OCI-M1 (cell line): ENCODE data around the gene ZDHHC11.
"Not testable (repeated sequence)": the region's sequence is repeated elsewhere in the genome, so short reads cannot be mapped to it uniquely, and the experiment has no call there.

Source experiments
- DNase-seq: peaks from one replicate; lab custom pipeline; 2025; lab: John Stamatoyannopoulos, UW

Gene ZDHHC11

DNA sequence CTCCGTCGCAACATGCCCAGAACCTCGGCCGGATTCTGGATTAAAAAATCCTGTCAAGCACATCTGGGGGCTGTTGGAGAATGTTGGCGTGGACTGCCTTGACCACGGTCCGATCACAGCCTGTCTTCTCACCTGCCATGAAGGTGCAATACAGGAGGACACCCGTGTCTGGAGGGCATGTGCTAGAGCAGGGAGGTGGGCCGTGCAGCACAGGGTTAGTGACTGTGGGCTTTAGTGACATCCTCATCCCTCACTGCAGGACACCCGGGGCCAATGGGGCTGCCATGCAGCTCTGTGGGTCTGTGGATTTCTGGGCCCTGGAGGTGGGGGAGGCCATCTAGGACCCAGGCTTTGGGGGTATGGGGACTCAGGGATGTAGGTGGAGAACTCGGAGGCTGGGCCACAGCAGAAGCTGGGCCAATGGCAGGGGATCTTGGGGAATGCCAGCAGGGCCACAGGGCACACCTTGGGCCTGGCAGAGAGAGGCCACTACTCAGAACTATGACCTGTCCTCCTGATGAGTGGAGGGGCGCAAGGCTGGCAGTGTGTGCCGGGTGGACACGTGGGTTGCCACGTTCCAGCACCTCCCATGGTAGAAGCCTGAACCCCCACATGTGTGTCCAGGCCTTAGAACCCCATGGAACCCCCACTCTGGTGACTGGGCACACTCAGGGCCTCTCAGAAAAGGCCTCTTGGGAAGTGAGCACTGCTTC, 89.6 kb downstream of the ZDHHC11 start:
- DNase-seq: no peak

DNA sequence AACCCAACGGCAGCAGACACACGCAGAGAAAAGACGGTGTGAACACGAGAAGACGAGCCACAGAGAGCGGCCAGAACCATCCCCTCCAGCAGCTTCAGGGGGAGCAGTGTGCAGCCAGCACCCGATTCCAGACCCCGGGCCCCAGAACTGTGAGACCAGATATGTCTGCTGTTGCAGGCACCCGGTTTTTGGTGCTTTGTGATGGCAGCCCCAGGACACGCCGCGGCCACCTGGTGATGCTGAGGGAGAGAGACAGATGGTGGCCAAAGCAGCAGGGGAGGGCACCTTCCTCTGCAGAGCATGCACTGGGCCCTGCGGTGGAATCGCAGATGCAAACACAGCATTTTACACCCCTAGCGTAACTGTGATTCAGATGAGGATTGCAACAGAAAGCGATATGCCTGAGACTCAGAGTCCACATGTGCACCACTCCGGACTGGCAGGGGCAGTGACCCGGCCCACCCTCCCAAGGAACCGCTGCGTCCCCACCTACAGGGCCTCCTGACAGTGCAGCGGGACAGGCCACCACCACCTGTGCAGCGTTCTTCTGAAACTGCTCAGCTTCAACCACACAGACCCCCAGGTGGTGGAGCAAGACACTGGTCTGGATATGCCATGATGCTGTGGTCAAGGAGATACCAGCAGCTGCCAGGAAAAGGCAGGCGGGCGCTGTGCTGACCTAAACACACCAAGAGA, 90.3 kb downstream of the ZDHHC11 start:
- DNase-seq: no peak

DNA sequence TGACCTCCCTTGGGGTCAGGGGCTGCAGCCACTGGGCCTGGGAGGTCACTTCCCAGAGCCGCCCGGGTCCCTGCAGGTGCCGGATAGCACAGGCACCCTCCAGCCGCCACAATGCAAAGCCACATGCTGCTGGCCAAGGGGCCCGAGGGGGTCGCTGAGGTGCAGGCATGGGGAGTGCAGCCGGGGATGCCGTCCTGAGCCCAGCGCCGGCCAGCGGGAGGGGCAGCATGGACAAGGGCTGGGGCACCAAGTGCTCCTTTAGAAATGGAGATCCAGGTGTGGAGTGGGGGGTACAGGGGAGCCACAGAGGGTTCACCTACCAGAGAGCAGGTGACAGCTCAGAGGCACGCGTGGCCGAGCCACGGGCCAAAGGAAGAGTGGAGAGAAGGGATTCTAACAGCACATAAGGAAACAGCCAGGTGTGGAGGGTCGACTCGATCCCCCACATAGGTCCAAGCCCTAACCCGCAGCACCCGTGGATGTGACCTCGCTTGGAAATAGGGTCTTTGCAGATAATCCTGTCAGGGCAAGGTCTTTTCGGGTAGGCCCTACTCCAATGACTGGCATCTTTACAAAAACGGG, 90.9 kb downstream of the ZDHHC11 start:
- DNase-seq: no peak

DNA sequence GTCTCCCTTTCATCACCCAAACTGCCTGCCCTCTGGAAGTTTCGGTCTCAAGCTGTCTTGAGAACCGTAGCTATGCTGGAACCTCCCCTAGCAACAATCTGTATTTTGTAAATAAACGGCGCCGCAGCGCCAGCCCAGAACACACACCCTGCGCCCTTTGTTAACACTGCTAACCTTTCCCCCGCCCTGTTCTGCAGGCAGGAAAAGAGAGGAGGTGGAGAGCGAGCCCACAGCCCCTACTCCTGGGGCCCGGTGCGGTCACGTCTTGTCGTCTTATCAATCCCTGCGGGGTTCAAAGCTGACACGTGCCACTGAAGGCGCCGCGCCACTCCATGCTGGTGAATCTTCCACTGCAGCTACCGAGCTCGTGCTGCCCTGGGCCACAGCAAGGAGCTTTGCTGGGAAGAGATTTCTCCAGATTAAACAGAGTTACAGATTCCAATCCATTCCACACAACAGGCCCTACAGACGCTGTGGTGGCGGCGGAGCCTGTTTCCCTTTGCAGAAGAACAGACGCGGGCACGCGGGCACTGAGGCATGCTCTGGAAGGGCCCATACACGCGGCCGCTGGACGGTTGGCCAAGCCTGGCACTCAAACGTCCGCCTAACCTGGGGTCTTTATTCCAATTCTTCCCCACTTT, 91.6 kb downstream of the ZDHHC11 start:
- peak; percentile 19 for DNase-seq

- no peak for DNase-seq
Measured at GRCh38 chr5:758698-759053, 92.1 kb downstream of the ZDHHC11 start.

GRCh38 chr5:757931-758697, 92.7 kb downstream of the ZDHHC11 start:
- DNase-seq: no peak

DNA sequence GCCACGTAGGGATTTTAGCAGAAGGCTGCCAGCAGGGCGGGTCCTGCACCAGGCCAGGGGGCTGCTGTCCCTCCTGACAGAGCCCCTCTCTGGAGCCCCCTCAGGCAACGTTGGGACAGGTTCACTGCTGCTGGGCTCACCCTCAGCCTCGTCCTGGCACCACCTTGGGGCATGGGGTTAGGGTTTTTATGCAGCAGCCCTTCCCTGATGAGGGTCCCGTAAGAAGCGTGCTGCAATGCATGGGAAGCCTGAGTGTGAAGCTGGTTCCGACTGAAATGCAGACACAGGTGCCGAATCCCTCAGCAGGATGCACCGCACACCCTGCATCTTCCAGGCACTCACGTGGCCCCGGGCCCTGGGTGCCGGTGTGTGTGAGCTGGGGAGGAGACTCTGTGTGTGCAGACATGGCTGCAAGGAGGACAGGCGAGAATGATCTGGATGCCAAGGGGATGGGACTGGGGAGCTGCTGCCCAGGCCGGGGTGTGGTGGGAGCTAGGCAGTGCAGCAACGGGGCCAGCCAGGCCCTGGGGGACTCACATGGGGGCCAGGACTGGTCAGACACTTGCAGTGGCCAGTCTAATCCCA, 93.3 kb downstream of the ZDHHC11 start:
- DNase-seq: no peak

DNA sequence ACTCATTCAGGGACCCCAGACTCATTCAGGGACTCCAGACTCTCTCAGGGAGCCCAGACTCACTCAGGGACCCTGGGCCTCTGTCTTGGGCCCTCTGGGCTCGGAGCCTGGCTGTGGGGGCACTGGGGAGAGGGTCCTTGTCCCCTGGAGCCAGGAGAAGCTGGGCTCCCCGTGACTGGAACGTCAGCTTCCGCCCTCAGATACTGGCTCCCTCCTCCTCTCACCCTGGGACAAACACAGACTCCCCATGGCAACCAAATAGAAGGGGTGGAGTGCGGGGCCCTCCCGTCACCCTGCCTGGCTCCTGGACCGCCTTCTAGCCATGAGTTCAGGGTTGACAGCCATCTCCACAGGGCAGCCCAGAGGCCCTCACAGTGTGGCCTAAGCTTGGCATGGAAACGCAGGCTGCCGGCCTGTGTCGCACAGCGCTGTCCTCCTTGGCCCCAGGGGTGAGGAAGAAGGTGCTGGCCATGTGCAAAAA, 93.9 kb downstream of the ZDHHC11 start:
- DNase-seq: no peak

DNA sequence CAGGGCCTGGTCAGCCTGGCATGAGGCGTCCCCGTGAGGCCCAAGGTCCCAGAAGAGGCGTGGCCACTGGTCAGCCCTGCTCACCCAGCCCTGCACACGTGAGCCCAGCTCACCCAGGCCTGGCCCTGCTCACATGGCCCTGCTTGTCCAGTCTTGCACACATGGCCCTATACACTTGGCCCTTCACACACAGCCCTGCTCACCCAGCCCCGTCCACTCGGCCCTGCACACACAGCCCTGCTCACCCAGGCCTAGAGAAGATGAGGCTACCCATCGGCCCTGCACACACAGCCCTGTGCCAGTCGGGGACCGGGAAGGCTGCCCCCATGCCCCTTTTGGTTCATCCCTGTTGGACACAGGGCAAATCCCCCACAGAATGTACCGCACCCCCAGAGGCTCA, 94.6 kb downstream of the ZDHHC11 start:
- DNase-seq: no peak

- not testable (repeated sequence) for DNase-seq
Measured at GRCh38 chr5:754143-754632, 96.6 kb downstream of the ZDHHC11 start.

- DNase-seq: not testable (repeated sequence)
Measured at GRCh38 chr5:753567-754142, 97.1 kb downstream of the ZDHHC11 start.

- not testable (repeated sequence) for DNase-seq
Measured at GRCh38 chr5:752532-753115, 98.2 kb downstream of the ZDHHC11 start.

DNA sequence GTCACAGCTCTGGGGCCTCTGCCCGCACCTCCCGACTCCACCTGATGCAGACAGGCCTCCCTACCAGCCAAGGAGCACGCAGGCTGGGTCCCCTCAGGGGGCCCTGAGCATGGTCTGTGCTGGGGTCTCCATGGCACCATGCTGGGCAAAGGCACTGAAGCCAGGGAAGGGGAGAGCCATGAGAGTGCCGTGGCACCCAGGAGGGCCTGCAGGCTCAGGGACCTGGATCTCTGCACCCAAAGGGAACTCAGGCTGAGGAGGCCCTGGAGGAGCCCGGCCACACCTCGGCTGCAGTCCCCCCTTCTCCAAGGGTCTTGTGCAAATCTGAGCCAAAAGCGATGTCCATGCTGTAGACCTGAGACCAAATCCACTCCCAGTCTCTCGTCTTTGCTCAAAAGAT, 98.8 kb downstream of the ZDHHC11 start:
- not testable (repeated sequence) for DNase-seq

DNA sequence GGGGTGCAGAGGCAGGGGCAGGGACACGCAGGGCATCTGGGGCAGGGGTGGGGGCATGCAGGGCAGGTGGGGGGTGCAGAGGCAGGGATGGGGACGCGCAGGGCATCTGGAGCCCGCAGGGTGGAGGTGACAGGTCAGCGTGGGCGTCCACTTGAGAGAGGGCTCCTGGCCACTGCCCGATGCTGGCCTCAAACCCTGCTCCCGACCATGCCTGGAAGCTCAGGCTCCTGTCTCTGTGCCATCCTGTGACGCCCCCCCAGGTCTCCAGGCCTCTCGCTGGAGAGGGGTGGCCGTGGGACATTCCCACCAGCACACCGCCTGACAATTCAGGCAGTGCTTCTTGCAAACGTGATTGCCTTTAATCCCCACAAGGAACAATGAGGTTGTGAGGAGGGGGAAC, 99.3 kb downstream of the ZDHHC11 start:
- DNase-seq: no peak

GRCh38 chr5:750226-750625, 100.6 kb downstream of the ZDHHC11 start:
- not testable (repeated sequence) for DNase-seq

DNA sequence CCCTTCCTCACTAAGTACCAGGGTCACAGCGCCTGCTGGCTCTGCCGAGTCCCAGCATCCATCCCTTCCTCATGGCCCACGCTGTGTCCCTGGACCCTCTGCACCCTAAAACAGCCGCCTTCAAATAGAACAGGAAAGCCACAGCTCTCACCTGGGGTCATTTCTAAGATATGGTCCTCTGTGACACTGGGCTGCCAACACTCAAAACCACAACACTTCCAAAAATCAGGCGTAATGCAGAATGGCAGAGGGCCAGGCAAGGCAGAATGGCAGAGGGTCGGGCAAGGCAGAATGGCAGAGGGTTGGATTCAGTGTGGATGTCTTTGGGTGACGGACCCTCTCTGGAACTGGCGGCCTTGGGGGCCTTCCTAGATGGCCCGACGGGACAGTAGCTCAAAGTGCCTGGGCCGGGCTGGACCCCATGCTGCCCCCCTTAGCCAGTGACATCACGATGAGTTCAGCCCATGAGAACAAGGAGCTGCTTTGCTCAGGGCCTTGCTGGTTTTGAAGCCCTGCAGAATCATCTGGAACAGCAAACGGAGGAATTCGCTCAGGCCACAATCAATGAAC, 101.6 kb downstream of the ZDHHC11 start:
- no peak for DNase-seq

- not testable (repeated sequence) for DNase-seq
Measured at GRCh38 chr5:748011-748980, 102.5 kb downstream of the ZDHHC11 start.

DNA sequence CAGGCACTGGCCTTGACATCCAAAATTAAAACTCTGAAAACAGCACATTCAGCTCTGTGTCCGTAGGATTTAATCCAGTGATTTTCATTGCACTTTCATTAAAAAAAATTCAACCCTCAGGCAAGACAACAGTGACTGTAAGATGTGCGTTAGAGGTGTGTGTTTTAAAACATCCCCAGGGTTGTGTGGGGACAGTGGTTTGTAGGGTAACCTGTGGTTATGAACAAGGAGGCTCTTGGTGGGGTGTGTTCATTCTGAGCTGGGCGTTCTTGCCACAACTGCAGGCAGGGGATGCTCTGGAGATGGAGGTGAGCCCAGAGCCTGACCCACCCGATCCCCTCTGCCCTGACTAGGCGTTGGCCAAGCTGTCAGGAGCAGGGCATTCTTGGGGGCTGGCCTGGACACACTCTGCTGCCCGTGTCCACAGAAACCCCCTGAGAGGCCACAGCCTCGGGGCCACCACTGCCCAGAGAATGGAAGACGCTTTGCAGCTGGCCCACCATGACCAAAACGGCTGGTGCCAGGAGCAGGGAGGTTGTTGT, 103.4 kb downstream of the ZDHHC11 start:
- DNase-seq: not testable (repeated sequence)

- no peak for DNase-seq
Measured at GRCh38 chr5:746258-746761, 104.5 kb downstream of the ZDHHC11 start.
